Chondrocyte (in vitro differentiated cells): ENCODE results near the gene MYO5C. TPM values are rescaled to one million over a fixed set of nuclear protein-coding genes. Genes with fewer than 3 reads are reported as not detected.

Experiments used
- DNase-seq: peaks from one replicate; pipeline ENCODE4 v3.0.0; 2021; ENCODE audit warnings: mixed read lengths, low spot score
- H3K27ac Mint-ChIP-seq: one replicate; pipeline ENCODE4 v1.8.0; 2021; ENCODE audit warnings: mild to moderate bottlenecking, moderate library complexity, mixed read lengths; ENCODE audit not compliant: unreplicated experiment
- H3K27me3 Mint-ChIP-seq: 2 replicates; pipeline ENCODE4 v1.8.0; 2021; ENCODE audit warnings: low read depth, mixed read lengths
- H3K36me3 Mint-ChIP-seq: 2 replicates; pipeline ENCODE4 v1.8.0; 2021; ENCODE audit warnings: low read depth, mixed read lengths
- H3K4me1 Mint-ChIP-seq: 2 replicates; pipeline ENCODE4 v1.8.0; 2021; ENCODE audit warnings: low read depth, mild to moderate bottlenecking, mixed read lengths
- H3K4me3 Mint-ChIP-seq: one replicate; pipeline ENCODE4 v1.8.0; 2021; ENCODE audit warnings: mild to moderate bottlenecking, moderate library complexity, mixed read lengths; ENCODE audit not compliant: unreplicated experiment
- H3K9me3 Mint-ChIP-seq: 2 replicates; pipeline ENCODE4 v1.8.0; 2021; ENCODE audit warnings: low read depth, mixed read lengths
- long read RNA-seq: library from polyadenylated mRNA; stranded (forward); transcript quantifications from one replicate; pipeline ENCODE4 v2.0.0, GENCODE V29; 2021
- total RNA-seq: library from RNA; stranded (reverse); gene quantifications from 3 replicates; pipeline ENCODE4 v1.2.1, GENCODE V29; 2021
- TF ChIP-seq, protein P1 (sequence below): fragments of 200-600 bp; sonication (generic); IDR thresholded peaks from 2 replicates; pipeline ENCODE4 v1.5.0; 2021; ENCODE audit warnings: antibody characterized with exemption, mild to moderate bottlenecking, moderate library complexity

Gene MYO5C, protein sequence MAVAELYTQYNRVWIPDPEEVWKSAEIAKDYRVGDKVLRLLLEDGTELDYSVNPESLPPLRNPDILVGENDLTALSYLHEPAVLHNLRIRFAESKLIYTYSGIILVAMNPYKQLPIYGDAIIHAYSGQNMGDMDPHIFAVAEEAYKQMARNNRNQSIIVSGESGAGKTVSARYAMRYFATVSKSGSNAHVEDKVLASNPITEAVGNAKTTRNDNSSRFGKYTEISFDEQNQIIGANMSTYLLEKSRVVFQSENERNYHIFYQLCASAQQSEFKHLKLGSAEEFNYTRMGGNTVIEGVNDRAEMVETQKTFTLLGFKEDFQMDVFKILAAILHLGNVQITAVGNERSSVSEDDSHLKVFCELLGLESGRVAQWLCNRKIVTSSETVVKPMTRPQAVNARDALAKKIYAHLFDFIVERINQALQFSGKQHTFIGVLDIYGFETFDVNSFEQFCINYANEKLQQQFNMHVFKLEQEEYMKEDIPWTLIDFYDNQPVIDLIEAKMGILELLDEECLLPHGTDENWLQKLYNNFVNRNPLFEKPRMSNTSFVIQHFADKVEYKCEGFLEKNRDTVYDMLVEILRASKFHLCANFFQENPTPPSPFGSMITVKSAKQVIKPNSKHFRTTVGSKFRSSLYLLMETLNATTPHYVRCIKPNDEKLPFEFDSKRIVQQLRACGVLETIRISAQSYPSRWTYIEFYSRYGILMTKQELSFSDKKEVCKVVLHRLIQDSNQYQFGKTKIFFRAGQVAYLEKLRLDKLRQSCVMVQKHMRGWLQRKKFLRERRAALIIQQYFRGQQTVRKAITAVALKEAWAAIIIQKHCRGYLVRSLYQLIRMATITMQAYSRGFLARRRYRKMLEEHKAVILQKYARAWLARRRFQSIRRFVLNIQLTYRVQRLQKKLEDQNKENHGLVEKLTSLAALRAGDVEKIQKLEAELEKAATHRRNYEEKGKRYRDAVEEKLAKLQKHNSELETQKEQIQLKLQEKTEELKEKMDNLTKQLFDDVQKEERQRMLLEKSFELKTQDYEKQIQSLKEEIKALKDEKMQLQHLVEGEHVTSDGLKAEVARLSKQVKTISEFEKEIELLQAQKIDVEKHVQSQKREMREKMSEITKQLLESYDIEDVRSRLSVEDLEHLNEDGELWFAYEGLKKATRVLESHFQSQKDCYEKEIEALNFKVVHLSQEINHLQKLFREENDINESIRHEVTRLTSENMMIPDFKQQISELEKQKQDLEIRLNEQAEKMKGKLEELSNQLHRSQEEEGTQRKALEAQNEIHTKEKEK (N-terminal part only)
- total RNA-seq: 0.79 to 2.7 TPM (median 1.4 TPM) in 3 replicates
- long read RNA-seq, partial matches to known transcripts: 1 of 1 reads
- long read RNA-seq, other reads (novel, unspliced or antisense): 0 of 1 reads

DNA sequence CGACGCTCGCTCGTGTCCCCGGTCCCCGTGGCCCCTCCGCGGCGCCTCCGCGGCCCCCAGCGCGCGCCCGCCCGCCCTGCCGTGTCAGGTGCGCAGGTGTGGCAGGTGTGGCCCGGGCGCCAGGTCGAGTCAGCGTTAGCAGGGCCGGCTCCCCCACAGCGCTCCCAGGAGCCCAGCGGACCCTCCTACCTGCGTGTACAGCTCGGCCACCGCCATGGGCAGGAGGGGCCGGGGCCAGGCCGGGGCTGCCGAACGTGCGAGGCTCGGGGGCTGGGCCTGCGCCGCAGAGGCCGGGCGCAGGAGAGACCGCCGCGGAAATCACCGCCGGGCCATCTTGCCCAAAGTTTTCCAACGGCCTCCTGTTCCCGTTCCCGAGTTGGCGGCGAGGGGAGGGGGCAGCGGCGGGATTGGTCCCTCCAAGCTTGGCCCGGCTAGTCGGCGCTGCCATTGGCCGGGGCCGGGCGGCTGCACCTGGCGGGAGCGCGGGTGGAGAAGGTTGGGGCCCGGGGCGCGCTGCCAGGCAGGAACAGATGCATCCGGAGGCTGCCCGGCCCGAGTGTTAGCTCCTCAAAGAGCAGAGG is at the start of gene MYO5C:
TSS of gene MYO5C (minus strand) at position 384 of the 581 bp plus-strand sequence. CDS start at position 216, 168 bp downstream.
- H3K36me3 Mint-ChIP-seq: peaks cover 3% of the 10 kb centered on the region
- no peak for DNase-seq
- peak within 1 kb of the TSS; percentile 59 for H3K4me3 Mint-ChIP-seq
- H3K27ac Mint-ChIP-seq: no peak within 1 kb of the TSS
- peaks cover 9% of the 10 kb centered on the region for H3K9me3 Mint-ChIP-seq
- TF ChIP-seq, protein P1, sequence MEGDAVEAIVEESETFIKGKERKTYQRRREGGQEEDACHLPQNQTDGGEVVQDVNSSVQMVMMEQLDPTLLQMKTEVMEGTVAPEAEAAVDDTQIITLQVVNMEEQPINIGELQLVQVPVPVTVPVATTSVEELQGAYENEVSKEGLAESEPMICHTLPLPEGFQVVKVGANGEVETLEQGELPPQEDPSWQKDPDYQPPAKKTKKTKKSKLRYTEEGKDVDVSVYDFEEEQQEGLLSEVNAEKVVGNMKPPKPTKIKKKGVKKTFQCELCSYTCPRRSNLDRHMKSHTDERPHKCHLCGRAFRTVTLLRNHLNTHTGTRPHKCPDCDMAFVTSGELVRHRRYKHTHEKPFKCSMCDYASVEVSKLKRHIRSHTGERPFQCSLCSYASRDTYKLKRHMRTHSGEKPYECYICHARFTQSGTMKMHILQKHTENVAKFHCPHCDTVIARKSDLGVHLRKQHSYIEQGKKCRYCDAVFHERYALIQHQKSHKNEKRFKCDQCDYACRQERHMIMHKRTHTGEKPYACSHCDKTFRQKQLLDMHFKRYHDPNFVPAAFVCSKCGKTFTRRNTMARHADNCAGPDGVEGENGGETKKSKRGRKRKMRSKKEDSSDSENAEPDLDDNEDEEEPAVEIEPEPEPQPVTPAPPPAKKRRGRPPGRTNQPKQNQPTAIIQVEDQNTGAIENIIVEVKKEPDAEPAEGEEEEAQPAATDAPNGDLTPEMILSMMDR: no peak
- H3K27me3 Mint-ChIP-seq: no peaks in the 10 kb centered on the region
- peaks cover 7% of the 10 kb centered on the region for H3K4me1 Mint-ChIP-seq

DNA sequence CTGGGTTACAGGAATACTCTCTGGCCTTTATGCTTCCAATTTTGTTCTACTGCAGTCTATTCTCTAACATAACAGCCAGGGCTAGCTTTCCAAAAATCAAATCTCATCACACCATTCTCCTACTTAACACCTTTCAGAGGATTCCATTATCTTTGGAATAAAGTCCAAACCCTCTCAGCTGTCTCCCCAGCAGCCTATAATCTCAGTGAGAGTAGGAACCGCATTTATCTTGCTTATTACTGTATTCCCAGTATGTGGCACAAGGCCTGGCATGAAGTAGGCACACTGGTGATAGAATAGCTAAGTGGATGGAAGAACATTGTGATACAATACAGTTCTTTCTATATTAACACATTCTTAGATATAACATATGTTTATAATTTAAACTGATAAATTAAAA is 49.0 kb upstream of the MYO5C start:
- H3K27me3 Mint-ChIP-seq: no peaks in the 10 kb centered on the region
- H3K36me3 Mint-ChIP-seq: peaks cover 6% of the 10 kb centered on the region
- H3K4me3 Mint-ChIP-seq: no peak overlapping the region
- TF ChIP-seq, protein P1: no peak
- H3K4me1 Mint-ChIP-seq: peaks cover 22% of the 10 kb centered on the region
- H3K27ac Mint-ChIP-seq: peak overlapping the region; percentile 49
- DNase-seq: no peak
- H3K9me3 Mint-ChIP-seq: no peaks in the 10 kb centered on the region

DNA sequence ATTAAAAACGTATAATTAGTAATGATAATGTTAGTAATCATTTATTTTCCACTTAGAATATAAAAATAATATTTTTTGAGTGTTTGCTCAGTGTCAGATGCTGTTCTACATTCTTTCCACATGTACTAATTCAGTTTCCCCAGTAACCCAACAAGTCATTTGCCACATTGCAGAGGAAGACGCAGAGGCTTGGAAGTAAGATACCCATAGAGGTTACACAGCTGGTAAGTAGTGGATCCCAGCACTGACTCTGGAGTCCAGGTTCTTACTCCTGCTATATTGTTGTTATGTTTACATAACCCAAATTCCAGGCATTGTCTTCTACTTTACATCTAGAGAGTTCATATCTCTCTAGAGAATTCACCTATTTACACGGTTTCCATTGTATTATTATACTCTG is 48.2 kb upstream of the MYO5C start:
- DNase-seq: no peak
- Mint-ChIP-seq H3K36me3 (peaks cover 4% of the 10 kb centered on the region), H3K4me3 (no peak overlapping the region), H3K9me3 (no peaks in the 10 kb centered on the region), H3K27me3 (no peaks in the 10 kb centered on the region), H3K4me1 (peaks cover 16% of the 10 kb centered on the region), H3K27ac (peak overlapping the region; percentile 49)
- TF ChIP-seq, protein P1: no peak

DNA sequence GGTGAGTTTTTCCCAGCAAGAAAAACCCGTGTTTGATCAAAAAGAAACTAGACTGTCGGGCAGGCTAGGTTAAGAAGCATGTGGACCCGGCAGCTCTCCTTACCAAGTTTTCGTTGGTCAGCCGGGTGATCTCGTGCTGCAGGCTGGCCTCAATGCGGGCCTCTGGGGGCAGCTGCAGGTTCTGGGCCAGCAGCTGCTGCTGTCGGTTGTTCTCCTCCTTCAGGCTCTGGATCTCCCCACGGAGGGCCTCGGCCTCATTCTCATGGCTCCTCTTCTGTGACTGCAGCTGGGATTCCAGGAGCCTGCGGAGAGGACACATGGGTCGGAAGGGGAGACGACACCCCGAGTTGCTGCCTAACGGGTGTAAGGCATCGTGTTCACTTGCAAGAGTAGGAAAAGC is 44.5 kb upstream of the MYO5C start:
- Mint-ChIP-seq H3K36me3 (peaks cover 5% of the 10 kb centered on the region), H3K4me3 (no peak overlapping the region), H3K27me3 (no peaks in the 10 kb centered on the region), H3K4me1 (peaks cover 23% of the 10 kb centered on the region), H3K27ac (no peak overlapping the region), H3K9me3 (no peaks in the 10 kb centered on the region)
- TF ChIP-seq, protein P1: no peak
- DNase-seq: no peak
